ENCODE data around the gene IQSEC1. TPM values are rescaled to one million over a fixed set of nuclear protein-coding genes. Genes with fewer than 3 reads are reported as not detected.

Gene IQSEC1
- total RNA-seq, 1 experiment from 2014 or later = 13.0 TPM

- H3K4me1 ChIP-seq (ENCODE audit: insufficient read depth, low read length, poor library complexity, severe bottlenecking) = no peaks in the 10 kb centered on the region
- TF ChIP-seq EZH2 (IDR thresholded peaks at IDR 0.05; ENCODE audit: borderline replicate concordance, low read depth, low read length, poor library complexity, severe bottlenecking) = no peak
- no peak for TF ChIP-seq CTCF (conservative IDR thresholded peaks at IDR 0.05; ENCODE audit: low read depth, low read length)
- ChIA-PET POLR2A (ENCODE audit: low non-redundant PET) (no interaction called here), CTCF (no interaction called here)
- DNase-seq (ENCODE audit: low spot score) = no peak
- no peaks in the 10 kb centered on the region for H3K9me3 ChIP-seq (ENCODE audit: low read depth, low read length, poor library complexity, severe bottlenecking)
- H3K4me3 ChIP-seq (ENCODE audit: low read depth, low read length, poor library complexity, severe bottlenecking) = no peak overlapping the region
- H3K36me3 ChIP-seq (ENCODE audit: insufficient read depth, low read length, poor library complexity, severe bottlenecking) = no peaks in the 10 kb centered on the region
- H3K27ac ChIP-seq (ENCODE audit: low read depth, low read length, poor library complexity, severe bottlenecking) = no peak overlapping the region
- no TSS peak for BruUV-seq (replicated peaks)
- no peaks in the 10 kb centered on the region for H3K27me3 ChIP-seq (replicated peaks; ENCODE audit: insufficient read depth, low read depth, low read length, poor library complexity)
- intact Hi-C loops (cut with micrococcal nuclease; ENCODE audit: unreplicated experiment) = no loop called here
These were observed 110.9 kb downstream of the IQSEC1 start for GRCh38 chr3:12962292-12962691.

GRCh38 chr3:12961697-12962036, 111.6 kb downstream of the IQSEC1 start:
- intact Hi-C loops (cut with micrococcal nuclease; ENCODE audit: unreplicated experiment) = no loop called here
- H3K36me3 ChIP-seq (ENCODE audit: insufficient read depth, low read length, poor library complexity, severe bottlenecking) = no peaks in the 10 kb centered on the region
- no peaks in the 10 kb centered on the region for H3K27me3 ChIP-seq (replicated peaks; ENCODE audit: insufficient read depth, low read depth, low read length, poor library complexity)
- POLR2A ChIA-PET (ENCODE audit: low non-redundant PET) = no interaction called here
- no peak for DNase-seq (ENCODE audit: low spot score)
- H3K27ac ChIP-seq (ENCODE audit: low read depth, low read length, poor library complexity, severe bottlenecking) = no peak overlapping the region
- no peak overlapping the region for H3K4me3 ChIP-seq (ENCODE audit: low read depth, low read length, poor library complexity, severe bottlenecking)
- no TSS peak for BruUV-seq (replicated peaks)
- no peaks in the 10 kb centered on the region for H3K9me3 ChIP-seq (ENCODE audit: low read depth, low read length, poor library complexity, severe bottlenecking)
- CTCF ChIA-PET = no interaction called here
- TF ChIP-seq CTCF (conservative IDR thresholded peaks at IDR 0.05; ENCODE audit: low read depth, low read length) (no peak), EZH2 (IDR thresholded peaks at IDR 0.05; ENCODE audit: borderline replicate concordance, low read depth, low read length, poor library complexity, severe bottlenecking) (no peak)
- H3K4me1 ChIP-seq (ENCODE audit: insufficient read depth, low read length, poor library complexity, severe bottlenecking) = peaks cover 3% of the 10 kb centered on the region

GRCh38 chr3:12961007-12961696, 112.1 kb downstream of the IQSEC1 start:
- TF ChIP-seq CTCF (conservative IDR thresholded peaks at IDR 0.05; ENCODE audit: low read depth, low read length) (no peak), EZH2 (IDR thresholded peaks at IDR 0.05; ENCODE audit: borderline replicate concordance, low read depth, low read length, poor library complexity, severe bottlenecking) (no peak)
- ChIA-PET POLR2A (ENCODE audit: low non-redundant PET) (no interaction called here), CTCF (no interaction called here)
- Histone ChIP-seq H3K4me1 (ENCODE audit: insufficient read depth, low read length, poor library complexity, severe bottlenecking) (peaks cover 4% of the 10 kb centered on the region), H3K9me3 (ENCODE audit: low read depth, low read length, poor library complexity, severe bottlenecking) (no peaks in the 10 kb centered on the region), H3K4me3 (ENCODE audit: low read depth, low read length, poor library complexity, severe bottlenecking) (no peak overlapping the region), H3K36me3 (ENCODE audit: insufficient read depth, low read length, poor library complexity, severe bottlenecking) (no peaks in the 10 kb centered on the region), H3K27me3 (replicated peaks; ENCODE audit: insufficient read depth, low read depth, low read length, poor library complexity) (no peaks in the 10 kb centered on the region), H3K27ac (ENCODE audit: low read depth, low read length, poor library complexity, severe bottlenecking) (no peak overlapping the region)
- intact Hi-C loops (cut with micrococcal nuclease; ENCODE audit: unreplicated experiment) = no loop called here
- no peak for DNase-seq (ENCODE audit: low spot score)
- BruUV-seq (replicated peaks) = no TSS peak

Data from A673 (cell line).